ENCODE results near the gene EIF3D. TPM values are rescaled to one million over a fixed set of nuclear protein-coding genes. Genes with fewer than 3 reads are reported as not detected.

EIF3D gene
- polyA plus RNA-seq, 3 donors: 102 to 244 (median 122) TPM

DNA sequence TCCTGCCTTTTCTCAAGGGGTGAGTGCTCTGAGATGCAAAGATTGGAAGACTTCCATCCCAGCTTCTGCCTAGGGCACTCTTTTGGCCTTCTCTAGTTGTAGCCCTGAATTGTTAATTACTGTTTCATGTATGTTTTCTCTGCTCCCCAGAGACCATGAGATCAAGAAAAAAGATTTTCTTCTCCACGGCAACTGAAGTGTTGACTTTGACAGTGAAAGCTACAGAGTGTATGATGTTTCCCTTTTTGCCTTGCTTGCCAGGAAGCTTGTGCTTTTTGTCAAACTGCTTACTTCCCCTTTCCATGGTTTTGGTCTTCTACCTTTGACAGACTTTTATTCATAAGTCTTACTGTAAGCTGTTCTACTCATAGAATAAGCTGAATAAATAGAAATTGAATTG is 23.3 kb upstream of the EIF3D start:
- Histone ChIP-seq H3K27ac (ENCODE audit: low read depth in 1 of 2, low read length in 2 of 2) (peak overlapping the region in 1 of 2 donors; percentile 48), H4K20me1 (ENCODE audit: insufficient read depth, low read length) (no peaks in the 10 kb centered on the region), H3K4me3 (replicated peaks in 1 of 3; ENCODE audit: low read depth in 2 of 3, low read length in 3 of 3) (no peak overlapping the region), H3K9ac (ENCODE audit: insufficient read depth, low read length, poor library complexity, severe bottlenecking) (no peak overlapping the region), H3K9me3 (replicated peaks in 1 of 2; ENCODE audit: control insufficient read depth in 1 of 2, insufficient read depth in 1 of 2, low read length in 2 of 2) (no peaks in the 10 kb centered on the region), H3K4me2 (replicated peaks; ENCODE audit: extremely low read depth, low read length, poor library complexity, severe bottlenecking) (peak overlapping the region; percentile 23), H3K79me2 (ENCODE audit: insufficient read depth, low read length) (no peaks in the 10 kb centered on the region), H3K4me1 (ENCODE audit: control insufficient read depth in 1 of 2, insufficient read depth in 2 of 2, low read length in 2 of 2) (peaks cover 13 to 16% of the 10 kb centered on the region in 2 donors), H3K27me3 (ENCODE audit: control insufficient read depth in 2 of 2, insufficient read depth in 2 of 2, low read length in 2 of 2) (peaks cover 0 to 4% of the 10 kb centered on the region in 2 donors), H3K36me3 (replicated peaks in 1 of 2; ENCODE audit: control insufficient read depth in 1 of 2, insufficient read depth in 2 of 2, low read length in 2 of 2) (no peaks in the 10 kb centered on the region), H2AFZ (ENCODE audit: insufficient read depth, low read depth, low read length, poor library complexity, severe bottlenecking) (no peak overlapping the region)
- H3K4me3 Mint-ChIP-seq: peak overlapping the region in 1 of 2 donors; percentile 67
- peak; percentile 37 to 59 (median 57) for DNase-seq
- H3K36me3 Mint-ChIP-seq: no peaks in the 10 kb centered on the region
- H3K9me3 Mint-ChIP-seq: peaks cover 0 to 4% (median 0%) of the 10 kb centered on the region in 7 donors
- H3K4me1 Mint-ChIP-seq: peaks cover 17% of the 10 kb centered on the region
- TF ChIP-seq, protein P1, sequence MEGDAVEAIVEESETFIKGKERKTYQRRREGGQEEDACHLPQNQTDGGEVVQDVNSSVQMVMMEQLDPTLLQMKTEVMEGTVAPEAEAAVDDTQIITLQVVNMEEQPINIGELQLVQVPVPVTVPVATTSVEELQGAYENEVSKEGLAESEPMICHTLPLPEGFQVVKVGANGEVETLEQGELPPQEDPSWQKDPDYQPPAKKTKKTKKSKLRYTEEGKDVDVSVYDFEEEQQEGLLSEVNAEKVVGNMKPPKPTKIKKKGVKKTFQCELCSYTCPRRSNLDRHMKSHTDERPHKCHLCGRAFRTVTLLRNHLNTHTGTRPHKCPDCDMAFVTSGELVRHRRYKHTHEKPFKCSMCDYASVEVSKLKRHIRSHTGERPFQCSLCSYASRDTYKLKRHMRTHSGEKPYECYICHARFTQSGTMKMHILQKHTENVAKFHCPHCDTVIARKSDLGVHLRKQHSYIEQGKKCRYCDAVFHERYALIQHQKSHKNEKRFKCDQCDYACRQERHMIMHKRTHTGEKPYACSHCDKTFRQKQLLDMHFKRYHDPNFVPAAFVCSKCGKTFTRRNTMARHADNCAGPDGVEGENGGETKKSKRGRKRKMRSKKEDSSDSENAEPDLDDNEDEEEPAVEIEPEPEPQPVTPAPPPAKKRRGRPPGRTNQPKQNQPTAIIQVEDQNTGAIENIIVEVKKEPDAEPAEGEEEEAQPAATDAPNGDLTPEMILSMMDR (IDR thresholded peaks at IDR 0.05): no peak
- H3K27ac Mint-ChIP-seq: peak overlapping the region in 5 of 7 donors; percentile 11 to 84 (median 54)
- peaks cover 7 to 15% (median 9%) of the 10 kb centered on the region in 3 donors for H3K27me3 Mint-ChIP-seq (ENCODE audit: low read depth in 3 of 3)
- WGBS (ENCODE audit: insufficient coverage): 0% methylated on average over 1 of the region's 1 CpG
- intact Hi-C loops (cut with micrococcal nuclease): loop anchor here in 1 of 2 donors (10.0 kb wide), 1 partner anchor 443 kb away; no protein-coding TSS in a partner anchor

DNA sequence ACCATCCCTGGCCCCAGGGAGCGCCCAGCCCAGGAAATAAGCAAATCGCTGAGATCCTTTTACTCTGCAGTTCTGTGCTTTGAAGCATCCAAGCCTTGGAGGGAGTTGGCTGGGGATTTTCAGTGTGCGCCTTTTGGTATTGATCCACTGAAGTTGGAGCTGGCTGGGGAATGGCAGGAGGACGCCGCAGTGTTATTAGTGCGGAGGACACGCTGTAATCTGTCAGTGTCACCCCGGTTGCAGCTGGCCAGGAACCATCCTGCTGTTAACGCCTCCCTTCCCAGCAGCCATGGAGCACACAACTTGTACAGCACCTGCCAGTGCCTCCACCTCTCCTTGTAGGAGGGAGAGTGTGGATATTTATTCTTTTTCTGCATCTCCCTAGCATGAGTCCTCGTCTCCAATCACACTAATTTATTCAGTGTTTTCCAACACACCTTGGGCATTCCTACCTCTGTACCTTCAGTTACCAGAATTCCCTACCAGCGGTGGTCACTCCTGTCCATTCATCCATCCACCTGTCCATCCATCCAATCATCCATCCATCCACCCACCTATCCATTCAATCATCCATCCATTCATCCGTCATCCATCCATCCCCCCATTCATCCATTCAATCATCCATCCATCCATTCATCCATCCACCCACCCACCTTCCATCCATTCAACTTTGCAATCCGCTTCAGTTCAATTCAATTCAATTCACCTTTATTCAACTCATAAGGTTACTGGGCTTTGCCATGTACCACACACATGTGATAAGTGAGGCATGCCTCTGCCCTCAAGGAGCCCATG is 21.9 kb upstream of the EIF3D start:
- no peak for DNase-seq
- H3K4me1 ChIP-seq (ENCODE audit: control insufficient read depth in 1 of 2, insufficient read depth in 2 of 2, low read length in 2 of 2): peaks cover 13 to 16% of the 10 kb centered on the region in 2 donors
- H3K9me3 ChIP-seq (replicated peaks in 1 of 2; ENCODE audit: control insufficient read depth in 1 of 2, insufficient read depth in 1 of 2, low read length in 2 of 2): no peaks in the 10 kb centered on the region
- intact Hi-C loops (cut with micrococcal nuclease): loop anchor here in 1 of 2 donors (10.0 kb wide), 1 partner anchor 444 kb away; no protein-coding TSS in a partner anchor
- TF ChIP-seq, protein P1 (IDR thresholded peaks at IDR 0.05): no peak
- H3K9me3 Mint-ChIP-seq: peaks cover 0 to 2% (median 0%) of the 10 kb centered on the region in 7 donors
- no peak overlapping the region for H2AFZ ChIP-seq (ENCODE audit: insufficient read depth, low read depth, low read length, poor library complexity, severe bottlenecking)
- H3K79me2 ChIP-seq (ENCODE audit: insufficient read depth, low read length): no peaks in the 10 kb centered on the region
- peak overlapping the region in 1 of 2 donors; percentile 9 for H3K4me3 Mint-ChIP-seq
- no peaks in the 10 kb centered on the region for H3K36me3 Mint-ChIP-seq
- H3K9ac ChIP-seq (ENCODE audit: insufficient read depth, low read length, poor library complexity, severe bottlenecking): no peak overlapping the region
- H3K27ac ChIP-seq (ENCODE audit: low read depth in 1 of 2, low read length in 2 of 2): no peak overlapping the region
- peaks cover 21% of the 10 kb centered on the region for H3K4me1 Mint-ChIP-seq
- peaks cover 3 to 11% (median 6%) of the 10 kb centered on the region in 3 donors for H3K27me3 Mint-ChIP-seq (ENCODE audit: low read depth in 3 of 3)
- WGBS (ENCODE audit: insufficient coverage): 94% methylated on average over 6 of the region's 13 CpGs
- H3K27ac Mint-ChIP-seq: no peak overlapping the region
- no peaks in the 10 kb centered on the region for H3K36me3 ChIP-seq (replicated peaks in 1 of 2; ENCODE audit: control insufficient read depth in 1 of 2, insufficient read depth in 2 of 2, low read length in 2 of 2)
- H4K20me1 ChIP-seq (ENCODE audit: insufficient read depth, low read length): no peaks in the 10 kb centered on the region
- H3K4me2 ChIP-seq (replicated peaks; ENCODE audit: extremely low read depth, low read length, poor library complexity, severe bottlenecking): no peak overlapping the region
- peaks cover 0 to 4% of the 10 kb centered on the region in 2 donors for H3K27me3 ChIP-seq (ENCODE audit: control insufficient read depth in 2 of 2, insufficient read depth in 2 of 2, low read length in 2 of 2)
- no peak overlapping the region for H3K4me3 ChIP-seq (replicated peaks in 1 of 3; ENCODE audit: low read depth in 2 of 3, low read length in 3 of 3)

All from CD14-positive monocyte (primary cell).